PC-3 (cell line): ENCODE results near the gene TARBP1. TPM values are rescaled to one million over a fixed set of nuclear protein-coding genes. Genes with fewer than 3 reads are reported as not detected.
"Not testable (repeated sequence)": the region's sequence is repeated elsewhere in the genome, so short reads cannot be mapped to it uniquely, and the experiment has no call there.

Experiments
- ATAC-seq: fragments of 200-7000 bp; cut with Tn5 transposase; 2 replicates; pipeline ENCODE4 v1.9.1; 2020; ENCODE audit warnings: mild to moderate bottlenecking, moderate library complexity
- BruUV-seq: library from RNA; stranded (reverse); fragments of 400-500 nt; replicated peaks from 2 replicates; lab custom pipeline; 2021; lab: Mats Ljungman, UMichigan
- CTCF ChIA-PET: fragments of 300-600 bp; sonication (Branson Sonifier 250); formaldehyde crosslinking; loops from one replicate; lab custom pipeline; 2022; ENCODE audit warnings: antibody characterized with exemption; lab: Charles Lee
- POLR2A ChIA-PET: fragments of 300-600 bp; sonication (Branson Sonifier 250); formaldehyde crosslinking; loops from one replicate; lab custom pipeline; 2022; ENCODE audit warnings: antibody characterized with exemption; ENCODE audit not compliant: unreplicated experiment; lab: Charles Lee
- DNase-seq: peaks from one replicate; pipeline ENCODE4 v3.0.0-alpha.2; 2015
- H2AFZ ChIP-seq: fragments of 300-600 bp; sonication (generic); 2 replicates; pipeline ENCODE4 v1.6.0; 2016; ENCODE audit warnings: antibody characterized with exemption, low read length
- H3F3A ChIP-seq: fragments of 300-600 bp; sonication (generic); one replicate; pipeline ENCODE4 v1.6.0; 2017; ENCODE audit warnings: antibody characterized with exemption, low read length, control low read depth, mild to moderate bottlenecking; ENCODE audit not compliant: unreplicated experiment
- H3K27ac ChIP-seq: fragments of 300-600 bp; sonication (generic); 2 replicates; pipeline ENCODE4 v1.5.1; 2016; ENCODE audit warnings: mild to moderate bottlenecking, low read length
- H3K27me3 ChIP-seq: fragments of 300-600 bp; sonication (generic); 2 replicates; pipeline ENCODE4 v1.6.1; 2016; ENCODE audit warnings: low read length, mixed read lengths
- H3K36me3 ChIP-seq: fragments of 300-600 bp; sonication (generic); 2 replicates; pipeline ENCODE4 v1.6.1; 2016; ENCODE audit warnings: low read depth, mixed run types, low read length, mixed read lengths
- H3K4me1 ChIP-seq: fragments of 300-600 bp; sonication (generic); 2 replicates; pipeline ENCODE4 v1.5.1; 2016; ENCODE audit warnings: low read length; ENCODE audit not compliant: insufficient read depth
- H3K4me2 ChIP-seq: fragments of 300-600 bp; sonication (generic); 2 replicates; pipeline ENCODE4 v1.6.0; 2016; ENCODE audit warnings: low read length
- H3K4me3 ChIP-seq: fragments of 300-600 bp; sonication (generic); 2 replicates; pipeline ENCODE4 v1.5.1; 2016; ENCODE audit warnings: mild to moderate bottlenecking, low read length, mixed read lengths
- H3K79me2 ChIP-seq: fragments of 300-600 bp; sonication (generic); 2 replicates; pipeline ENCODE4 v1.6.1; 2017; ENCODE audit warnings: low read length, mixed read lengths
- H3K9ac ChIP-seq: fragments of 300-600 bp; sonication (generic); 2 replicates; pipeline ENCODE4 v1.6.0; 2016; ENCODE audit warnings: mild to moderate bottlenecking, low read length
- H3K9me2 ChIP-seq: fragments of 300-600 bp; sonication (generic); replicated peaks from 2 replicates; pipeline ENCODE4 v1.6.1; 2016; ENCODE audit warnings: mixed run types, low read length, mixed read lengths
- H3K9me3 ChIP-seq: fragments of 300-600 bp; sonication (generic); 2 replicates; pipeline ENCODE4 v1.6.1; 2016; ENCODE audit warnings: low read length, mixed read lengths
- H4K20me1 ChIP-seq: fragments of 300-600 bp; sonication (generic); 2 replicates; pipeline ENCODE4 v1.6.1; 2016; ENCODE audit warnings: low read length, mixed read lengths
- EZH2 ChIP-seq: fragments of 300-600 bp; sonication (generic); IDR thresholded peaks from one replicate; pipeline ENCODE4 v1.6.1; 2017; ENCODE audit warnings: antibody characterized with exemption, mild to moderate bottlenecking, low read length; ENCODE audit not compliant: unreplicated experiment
- EZH2phosphoT487 ChIP-seq: fragments of 300-600 bp; sonication (generic); IDR thresholded peaks from 2 replicates; pipeline ENCODE4 v1.6.1; 2018; ENCODE audit warnings: mild to moderate bottlenecking, antibody characterized with exemption, low read length, borderline replicate concordance
- intact Hi-C: fragments of 100-400 bp; cut with micrococcal nuclease; formaldehyde crosslinking; loops from 2 replicates; pipeline ENCODE4 v1.9.0; 2023
- total RNA-seq: library from RNA; depleted of rRNA; stranded (reverse); fragments of >200 nt; gene quantifications from 2 replicates; pipeline ENCODE4 v1.2.3, GENCODE V29; 2014
- TF ChIP-seq, protein P1 (sequence below): fragments of 300-600 bp; sonication (generic); conservative IDR thresholded peaks from 2 replicates; pipeline ENCODE4 v1.5.1; 2017; ENCODE audit warnings: antibody characterized with exemption, low read depth, mild to moderate bottlenecking, low read length

Gene TARBP1
- total RNA-seq, 1 experiment from 2014 or later = 15.1 TPM

DNA sequence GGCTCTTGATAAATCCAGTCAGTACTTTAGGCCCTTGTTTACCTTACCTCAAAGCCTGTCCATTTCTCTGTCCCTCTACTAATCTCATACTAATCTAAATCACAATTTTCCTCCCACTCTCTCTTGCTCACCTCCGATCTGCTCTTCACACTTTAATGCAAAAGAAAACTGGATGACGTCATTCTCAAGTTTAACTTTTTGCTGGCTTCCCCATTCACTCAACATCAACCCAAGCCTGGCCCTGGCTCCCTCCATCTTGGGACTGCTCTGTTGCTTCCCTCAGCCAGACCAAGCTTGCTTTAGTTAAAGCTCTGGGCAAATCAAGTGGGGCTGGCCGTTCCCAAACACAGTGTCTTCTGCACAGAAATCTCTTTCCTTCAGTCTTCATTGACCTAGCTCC, 76.0 kb downstream of the TARBP1 start:
- Histone ChIP-seq H2AFZ (no peak overlapping the region), H3K27ac (no peak overlapping the region), H3K9me2 (no peaks in the 10 kb centered on the region), H4K20me1 (no peaks in the 10 kb centered on the region), H3F3A (no peaks in the 10 kb centered on the region), H3K9me3 (no peaks in the 10 kb centered on the region), H3K36me3 (no peaks in the 10 kb centered on the region), H3K9ac (no peak overlapping the region), H3K4me2 (no peak overlapping the region), H3K79me2 (no peaks in the 10 kb centered on the region), H3K4me3 (no peak overlapping the region), H3K4me1 (0 out of 2 replicates have a peak, but pooled peaks cover 7% of the 10 kb centered on the region), H3K27me3 (no peaks in the 10 kb centered on the region)
- no peak for TF ChIP-seq EZH2phosphoT487
- TF ChIP-seq, protein P1, sequence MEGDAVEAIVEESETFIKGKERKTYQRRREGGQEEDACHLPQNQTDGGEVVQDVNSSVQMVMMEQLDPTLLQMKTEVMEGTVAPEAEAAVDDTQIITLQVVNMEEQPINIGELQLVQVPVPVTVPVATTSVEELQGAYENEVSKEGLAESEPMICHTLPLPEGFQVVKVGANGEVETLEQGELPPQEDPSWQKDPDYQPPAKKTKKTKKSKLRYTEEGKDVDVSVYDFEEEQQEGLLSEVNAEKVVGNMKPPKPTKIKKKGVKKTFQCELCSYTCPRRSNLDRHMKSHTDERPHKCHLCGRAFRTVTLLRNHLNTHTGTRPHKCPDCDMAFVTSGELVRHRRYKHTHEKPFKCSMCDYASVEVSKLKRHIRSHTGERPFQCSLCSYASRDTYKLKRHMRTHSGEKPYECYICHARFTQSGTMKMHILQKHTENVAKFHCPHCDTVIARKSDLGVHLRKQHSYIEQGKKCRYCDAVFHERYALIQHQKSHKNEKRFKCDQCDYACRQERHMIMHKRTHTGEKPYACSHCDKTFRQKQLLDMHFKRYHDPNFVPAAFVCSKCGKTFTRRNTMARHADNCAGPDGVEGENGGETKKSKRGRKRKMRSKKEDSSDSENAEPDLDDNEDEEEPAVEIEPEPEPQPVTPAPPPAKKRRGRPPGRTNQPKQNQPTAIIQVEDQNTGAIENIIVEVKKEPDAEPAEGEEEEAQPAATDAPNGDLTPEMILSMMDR = no peak
- TF ChIP-seq EZH2 = no peak
- POLR2A ChIA-PET = no interaction called here
- no peak for ATAC-seq
- intact Hi-C loops = no loop called here
- CTCF ChIA-PET = no interaction called here
- BruUV-seq = no TSS peak
- DNase-seq = no peak

DNA sequence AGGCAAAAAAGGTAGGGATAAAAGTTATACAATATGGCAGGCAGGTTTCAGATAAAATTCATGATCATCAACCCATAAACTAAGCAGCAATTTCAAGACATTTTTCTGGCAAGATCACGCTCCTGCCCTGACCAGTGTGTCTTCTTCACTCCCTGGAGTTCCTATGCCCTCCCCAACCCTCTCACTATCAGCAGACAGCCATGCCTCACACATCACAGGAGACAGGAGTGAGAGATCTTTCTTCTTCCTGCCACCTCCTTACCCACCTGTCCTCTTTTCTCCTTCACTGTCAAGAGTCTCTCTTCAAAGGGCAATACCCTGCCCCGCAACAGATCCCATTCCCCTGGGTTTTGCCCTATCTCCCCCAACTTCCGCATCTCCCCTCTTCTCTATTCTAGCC, 77.3 kb downstream of the TARBP1 start:
- TF ChIP-seq, protein P1 = no peak
- TF ChIP-seq EZH2phosphoT487 (no peak), EZH2 (no peak)
- ATAC-seq = no peak
- H3K9me3 ChIP-seq = no peaks in the 10 kb centered on the region
- H3K9me2 ChIP-seq = no peaks in the 10 kb centered on the region
- no peak for DNase-seq
- H4K20me1 ChIP-seq = no peaks in the 10 kb centered on the region
- ChIA-PET CTCF (no interaction called here), POLR2A (no interaction called here)
- H3K4me2 ChIP-seq = no peak overlapping the region
- no peak overlapping the region for H3K4me3 ChIP-seq
- H3K27me3 ChIP-seq = no peaks in the 10 kb centered on the region
- no peaks in the 10 kb centered on the region for H3F3A ChIP-seq
- H2AFZ ChIP-seq = no peak overlapping the region
- BruUV-seq = no TSS peak
- H3K4me1 ChIP-seq = 0 out of 2 replicates have a peak, but pooled peaks cover 7% of the 10 kb centered on the region
- no peaks in the 10 kb centered on the region for H3K36me3 ChIP-seq
- H3K9ac ChIP-seq = no peak overlapping the region
- H3K79me2 ChIP-seq = no peaks in the 10 kb centered on the region
- intact Hi-C loops = no loop called here
- no peak overlapping the region for H3K27ac ChIP-seq

DNA sequence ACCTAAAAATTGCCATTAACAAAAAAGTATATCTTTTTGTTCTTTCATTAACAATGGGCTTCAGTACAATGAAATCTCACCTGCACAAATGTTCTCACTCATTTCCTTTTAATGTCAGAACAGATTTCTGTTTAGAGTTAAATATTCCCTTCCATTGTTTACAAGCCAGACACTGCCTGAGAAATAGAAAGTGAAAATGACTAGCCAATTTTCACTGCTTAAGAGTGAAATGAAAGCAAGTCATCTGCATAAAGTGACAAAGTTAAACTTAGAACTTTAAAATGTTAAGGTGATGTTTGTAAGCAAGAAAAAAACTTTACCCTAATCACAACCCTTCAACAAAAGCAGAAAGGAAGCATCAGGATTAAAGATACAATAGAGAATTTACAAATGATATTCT, 78.2 kb downstream of the TARBP1 start:
- no peaks in the 10 kb centered on the region for H3K9me3 ChIP-seq
- BruUV-seq = no TSS peak
- ATAC-seq = no peak

DNA sequence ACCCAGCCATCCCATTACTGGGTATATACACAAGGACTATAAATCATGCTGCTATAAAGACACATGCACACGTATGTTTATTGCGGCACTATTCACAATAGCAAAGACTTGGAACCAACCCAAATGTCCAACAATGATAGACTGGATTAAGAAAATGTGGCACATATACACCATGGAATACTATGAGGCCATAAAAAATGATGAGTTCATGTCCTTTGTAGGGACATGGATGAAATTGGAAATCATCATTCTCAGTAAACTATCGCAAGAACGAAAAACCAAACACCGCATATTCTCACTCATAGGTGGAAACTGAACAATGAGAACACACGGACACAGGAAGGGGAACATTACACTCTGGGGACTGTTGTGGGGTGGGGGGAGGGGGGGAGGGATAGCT, 79.5 kb downstream of the TARBP1 start:
- H3K79me2 ChIP-seq, H3F3A ChIP-seq, H3K4me1 ChIP-seq, H3K4me3 ChIP-seq, CTCF ChIA-PET, H3K27me3 ChIP-seq, H3K36me3 ChIP-seq, intact Hi-C loops, H4K20me1 ChIP-seq, H3K4me2 ChIP-seq, POLR2A ChIA-PET, H3K27ac ChIP-seq, BruUV-seq, H3K9ac ChIP-seq, ATAC-seq, H3K9me3 ChIP-seq, H2AFZ ChIP-seq, DNase-seq, H3K9me2 ChIP-seq: not testable (repeated sequence)

More for the DNA sequence above, 78.2 kb downstream of the TARBP1 start:
- Histone ChIP-seq H3K4me3 (no peak overlapping the region), H3K9ac (no peak overlapping the region), H2AFZ (no peak overlapping the region), H3K36me3 (no peaks in the 10 kb centered on the region), H3F3A (no peaks in the 10 kb centered on the region), H3K4me2 (no peak overlapping the region), H3K4me1 (0 out of 2 replicates have a peak, but pooled peaks cover 7% of the 10 kb centered on the region), H3K27me3 (no peaks in the 10 kb centered on the region), H3K9me2 (no peaks in the 10 kb centered on the region), H3K79me2 (no peaks in the 10 kb centered on the region), H3K27ac (no peak overlapping the region), H4K20me1 (no peaks in the 10 kb centered on the region)
- ChIA-PET POLR2A (no interaction called here), CTCF (no interaction called here)
- TF ChIP-seq EZH2phosphoT487 (no peak), EZH2 (no peak)
- TF ChIP-seq, protein P1 = no peak
- no peak for DNase-seq
- intact Hi-C loops = no loop called here
